HG03558 (cell line): Measurements from ENCODE around the gene KIAA2012.
"Not testable (repeated sequence)": the region's sequence is repeated elsewhere in the genome, so short reads cannot be mapped to it uniquely, and the experiment has no call there.

Experiments used
- ATAC-seq: cut with Tn5 transposase; IDR thresholded peaks from one replicate; pipeline ENCODE4 v1.9.1; 2021; ENCODE audit warnings: moderate number of reproducible peaks; ENCODE audit not compliant: unreplicated experiment; ENCODE audit errors: extremely low read depth

KIAA2012 gene

DNA sequence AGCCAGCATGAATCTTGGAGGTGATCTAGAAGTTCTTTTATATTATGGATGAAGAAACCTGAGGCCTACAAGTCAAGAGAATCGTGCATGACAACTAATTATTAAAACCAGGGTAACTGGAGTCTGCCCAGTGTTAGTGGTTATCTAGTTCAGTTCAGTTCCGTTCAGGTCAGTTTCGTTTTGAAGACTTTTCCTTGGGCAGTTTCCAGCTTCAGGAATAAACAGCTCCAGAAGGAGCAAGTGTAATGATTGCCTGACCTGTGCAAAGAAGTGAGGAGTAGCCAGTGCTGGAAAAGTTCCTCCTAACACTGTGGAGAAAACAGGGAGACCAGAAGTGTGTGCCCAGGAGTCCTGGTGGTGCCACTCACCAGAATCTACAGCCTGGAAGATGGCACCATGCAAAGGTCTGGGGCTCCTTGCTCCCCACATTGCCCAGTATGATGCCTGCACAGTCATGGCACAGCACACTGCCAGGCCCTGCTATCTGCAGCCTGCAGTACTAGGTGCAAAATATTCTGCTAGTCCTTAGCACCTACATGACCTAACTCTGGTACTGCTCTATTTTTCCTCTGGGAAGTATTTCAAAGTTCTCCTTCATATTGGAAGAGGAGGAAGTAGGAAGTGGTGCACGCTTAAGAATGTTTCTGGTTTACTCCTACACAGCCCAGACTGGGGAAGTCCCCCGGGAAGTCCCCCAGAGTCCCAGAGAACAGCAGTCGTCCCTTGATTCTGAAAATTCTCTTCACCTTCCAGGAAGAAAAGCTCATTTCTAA is 99.6 kb downstream of the KIAA2012 start:
- ATAC-seq = no peak

DNA sequence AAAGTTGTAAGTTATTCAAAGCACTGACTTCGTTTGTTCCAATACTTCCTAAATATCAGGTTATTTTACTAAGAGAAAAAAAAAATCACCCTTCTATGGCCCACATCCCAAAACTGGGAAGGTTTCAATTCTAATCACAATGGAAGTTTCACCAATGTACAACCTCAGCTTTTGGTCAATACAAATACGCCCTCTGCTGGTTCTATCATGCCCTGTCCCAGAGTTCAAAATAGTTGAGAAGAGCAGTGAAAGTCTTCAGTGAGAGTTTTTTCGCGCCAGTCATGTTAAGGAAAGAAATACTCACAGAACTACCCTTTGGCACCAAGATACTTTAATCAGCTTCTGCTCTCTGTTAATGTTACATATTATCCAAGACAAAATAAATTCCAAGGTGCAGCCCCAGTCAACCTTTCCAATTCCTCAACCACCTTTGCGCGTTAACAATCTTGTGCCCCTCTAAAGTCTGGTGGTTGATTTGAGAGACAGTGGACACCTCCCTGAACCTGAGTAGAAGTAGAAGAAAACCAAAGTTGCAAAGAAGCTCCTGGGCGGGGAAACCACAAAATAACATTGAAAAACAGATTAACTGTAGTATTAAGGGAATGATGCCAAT is 105.4 kb downstream of the KIAA2012 start:
- ATAC-seq = no peak

DNA sequence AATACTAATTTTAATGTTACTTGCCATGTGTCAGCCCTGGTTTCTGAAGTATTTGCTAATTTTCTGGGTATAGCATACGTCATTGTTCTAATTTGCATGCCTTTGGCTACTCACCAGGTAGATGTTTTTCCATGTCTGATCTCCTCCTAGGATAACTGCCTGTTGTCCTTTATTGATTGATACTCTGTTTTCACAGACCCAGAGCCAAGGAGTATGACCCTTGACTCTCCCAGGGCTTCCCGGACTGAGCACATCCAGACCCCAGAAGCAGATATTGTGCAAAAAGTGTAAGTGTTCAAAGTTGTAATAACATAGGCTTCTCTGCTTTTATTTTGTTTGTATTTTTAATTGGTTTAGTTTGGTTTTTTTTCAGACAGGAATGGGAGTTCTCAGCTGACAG is 111.5 kb downstream of the KIAA2012 start:
- ATAC-seq = no peak

DNA sequence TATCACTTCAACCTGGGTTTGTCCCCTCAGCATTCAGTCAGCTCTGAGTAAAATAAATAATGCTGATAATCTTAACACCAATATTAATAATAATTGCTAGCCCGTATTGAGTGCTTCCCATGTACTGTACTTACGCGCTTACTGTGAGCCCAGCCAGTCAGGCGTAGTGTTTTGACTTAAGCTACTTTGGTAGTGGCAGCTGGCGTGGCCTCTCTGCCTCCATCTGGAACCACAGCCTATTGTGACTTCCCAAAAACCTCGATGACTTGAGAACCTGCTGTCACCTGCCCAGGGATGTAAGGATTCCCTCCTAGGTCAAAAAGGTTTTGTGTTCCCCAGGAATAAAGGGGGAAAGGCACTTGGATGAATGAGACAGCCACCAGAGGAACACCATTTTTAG is 112.1 kb downstream of the KIAA2012 start:
- no peak for ATAC-seq

DNA sequence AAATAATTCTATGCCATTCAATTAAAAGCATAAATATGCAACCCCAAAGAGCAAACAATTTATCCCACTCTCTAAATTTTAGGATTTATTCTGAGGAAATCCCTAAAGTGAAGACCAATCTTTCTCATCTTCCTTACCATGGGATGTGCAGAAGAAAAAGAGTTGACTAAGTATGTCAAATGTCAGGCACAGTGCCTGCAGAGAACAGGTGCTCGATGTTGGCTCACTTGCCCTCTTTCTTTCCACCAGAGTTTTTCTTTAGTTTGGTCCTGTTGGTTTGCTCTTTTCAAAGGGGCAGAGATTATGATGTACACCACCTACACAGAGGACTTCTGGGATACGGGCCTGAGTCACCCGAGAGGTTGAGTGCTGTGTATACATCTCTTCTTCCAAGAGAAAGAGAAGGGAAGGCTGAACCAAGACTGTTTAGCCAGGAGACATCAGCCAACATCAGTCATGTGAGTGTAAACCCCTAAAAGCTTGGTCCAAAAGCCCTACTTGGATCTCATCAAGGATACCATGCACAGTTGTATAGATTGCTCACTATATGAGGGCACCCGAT is 113.7 kb downstream of the KIAA2012 start:
- no peak for ATAC-seq

DNA sequence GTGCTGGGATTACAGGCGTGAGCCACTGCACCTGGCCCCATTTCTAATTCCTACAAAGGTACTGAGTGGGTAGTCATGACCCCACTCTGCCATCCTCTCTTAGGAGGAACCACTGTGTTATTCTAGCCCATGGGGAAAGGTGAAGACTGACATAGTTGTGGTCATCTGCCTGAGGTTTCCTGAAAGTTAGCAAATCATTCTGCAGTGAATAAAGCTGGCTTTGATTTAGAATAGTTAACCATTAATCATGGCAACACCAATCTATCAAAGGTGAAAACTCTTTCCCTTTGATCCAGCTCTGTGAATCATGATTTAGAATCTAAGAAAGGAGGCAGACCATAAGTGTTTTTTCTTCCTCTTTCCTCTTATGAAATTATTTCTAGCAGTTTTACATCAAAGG is 114.5 kb downstream of the KIAA2012 start:
- no peak for ATAC-seq

DNA sequence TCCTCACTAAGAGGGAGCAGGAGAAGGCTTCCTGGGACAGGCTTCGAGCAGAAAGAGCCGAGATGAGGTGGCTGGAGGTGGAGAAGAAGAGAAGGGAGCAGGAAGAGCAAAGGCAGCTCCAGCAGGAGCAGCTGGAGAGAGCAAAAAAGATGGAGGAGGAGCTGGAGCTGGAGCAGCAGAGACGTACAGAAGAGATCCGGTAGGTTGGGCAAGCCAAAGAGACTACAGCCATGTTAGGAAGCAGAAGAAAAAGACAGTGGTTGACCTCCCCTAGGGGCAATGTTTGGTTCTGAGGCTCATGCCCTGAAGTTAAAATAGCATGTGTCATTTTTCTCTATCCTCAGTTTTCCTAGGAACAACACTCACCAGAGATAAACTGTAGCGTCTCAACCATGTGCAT is 120.2 kb downstream of the KIAA2012 start:
- ATAC-seq = no peak

DNA sequence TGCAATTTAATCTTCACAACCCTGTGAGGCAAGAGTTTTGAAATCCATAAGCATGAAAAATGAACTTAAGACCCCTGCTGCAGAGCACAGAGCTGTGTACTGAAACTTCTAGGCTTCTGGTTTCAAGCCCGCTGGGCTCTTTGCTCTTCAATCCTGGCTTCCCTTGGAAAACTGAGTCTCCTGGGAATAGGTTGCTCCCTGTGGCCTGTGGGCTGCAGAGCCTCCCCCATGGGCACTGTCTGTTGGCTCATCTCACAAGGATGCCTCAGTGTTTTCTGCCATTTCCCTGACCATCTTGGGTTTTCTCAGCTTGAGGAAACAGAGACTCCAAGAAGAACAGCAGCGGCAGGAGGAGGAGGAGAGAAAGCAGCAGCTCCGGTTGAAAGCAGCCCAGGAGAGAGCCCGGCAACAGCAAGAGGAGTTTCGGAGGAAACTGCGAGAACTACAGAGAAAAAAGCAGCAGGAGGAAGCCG is 120.9 kb downstream of the KIAA2012 start:
- ATAC-seq = no peak

DNA sequence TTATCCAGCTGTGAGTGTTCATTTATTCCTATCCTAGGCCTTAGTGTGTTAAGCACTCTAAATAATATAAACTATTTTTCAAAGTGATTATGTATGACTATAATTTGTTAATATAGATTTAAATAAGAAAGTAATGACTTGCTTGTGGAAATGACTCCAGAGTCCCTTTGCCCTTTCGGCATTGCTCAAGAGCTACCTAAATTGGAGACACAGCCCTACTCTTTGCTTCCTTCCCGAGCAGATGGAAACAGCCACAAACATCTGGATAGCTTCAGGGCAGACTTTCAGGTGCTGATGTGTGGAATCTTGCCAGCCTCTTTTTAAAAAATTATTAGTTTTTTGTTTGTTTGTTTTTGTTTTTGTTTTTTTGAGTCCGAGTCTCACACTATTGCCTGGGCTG is 121.4 kb downstream of the KIAA2012 start:
- ATAC-seq = no peak

DNA sequence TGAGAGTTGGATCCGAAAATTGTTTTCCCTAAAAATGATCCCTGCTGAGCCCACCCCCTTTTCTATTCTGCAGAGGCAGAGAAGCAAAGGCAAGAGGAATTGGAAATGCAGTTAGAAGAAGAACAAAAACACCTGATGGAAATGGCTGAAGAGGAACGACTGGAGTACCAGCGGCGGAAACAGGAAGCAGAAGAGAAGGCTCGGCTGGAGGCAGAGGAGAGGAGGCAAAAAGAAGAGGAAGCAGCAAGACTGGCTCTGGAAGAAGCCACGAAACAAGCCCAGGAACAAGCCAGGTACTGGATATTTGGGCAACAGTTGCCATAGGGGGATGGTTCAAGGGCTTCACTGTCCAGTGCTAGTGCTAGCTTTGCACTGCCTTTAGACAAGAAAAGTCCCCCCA is 123.7 kb downstream of the KIAA2012 start:
- no peak for ATAC-seq

DNA sequence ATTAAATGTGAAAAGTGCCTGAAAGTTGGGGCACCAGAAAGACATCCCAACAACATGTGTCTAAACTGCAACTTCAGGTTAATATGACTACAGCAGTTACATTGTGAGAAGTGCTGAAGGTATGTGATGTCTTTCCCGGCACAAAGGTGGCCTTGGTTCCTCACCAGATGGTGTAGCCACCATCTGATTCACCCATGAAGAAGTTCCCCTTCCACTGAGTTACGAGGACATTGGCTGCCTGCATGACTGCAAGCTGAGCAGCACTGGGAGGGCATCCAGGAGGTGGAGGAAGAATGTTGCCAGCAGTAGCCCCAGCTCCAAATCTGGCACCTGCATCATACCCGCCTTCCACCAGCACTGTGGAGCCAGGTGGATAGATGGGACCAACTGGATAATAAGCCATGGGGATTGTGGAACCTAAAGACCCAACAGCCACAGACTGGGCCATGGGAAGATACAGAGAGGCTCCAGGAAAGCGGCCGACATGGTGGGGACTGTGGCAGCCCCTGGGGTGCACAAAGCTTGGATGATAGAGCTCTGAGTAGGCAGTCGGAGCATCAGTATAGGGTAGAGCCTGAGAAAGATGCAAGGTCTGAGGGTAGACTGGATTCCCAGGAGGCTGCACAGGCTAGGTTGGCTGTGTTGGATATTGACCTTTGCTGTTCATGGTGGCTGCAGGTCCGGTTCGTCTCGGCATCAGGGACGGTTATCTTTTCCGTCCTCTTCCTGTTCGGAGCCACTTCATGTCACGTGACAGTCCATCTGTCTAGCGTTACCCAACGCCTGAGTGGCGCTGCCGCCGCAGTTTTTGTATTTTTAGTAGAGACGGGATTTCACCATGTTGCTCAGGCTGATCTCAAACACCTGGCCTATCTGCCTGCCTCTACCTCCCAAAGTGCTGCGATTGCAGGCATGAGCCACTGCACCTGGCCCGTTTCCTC is 128.4 kb downstream of the KIAA2012 start:
- ATAC-seq = no peak

DNA sequence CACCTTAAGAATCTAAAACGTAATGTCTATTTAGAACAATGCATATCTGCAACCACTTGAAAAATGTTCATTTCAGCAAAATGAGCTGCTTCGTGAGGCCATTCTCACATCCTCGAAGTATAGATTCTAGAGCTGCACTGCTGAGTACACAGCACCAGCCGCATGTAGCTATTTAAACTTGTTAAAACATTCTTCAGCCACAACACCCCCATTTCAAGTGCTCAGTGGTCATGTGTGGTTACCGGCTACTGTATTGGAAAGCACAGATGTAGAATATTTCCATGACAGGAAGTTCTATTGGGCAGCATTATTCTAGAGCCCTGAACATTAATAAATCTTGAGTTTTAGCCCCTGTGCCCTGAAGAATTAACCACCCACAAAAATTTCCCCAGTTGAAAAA is 130.3 kb downstream of the KIAA2012 start:
- ATAC-seq = no peak

DNA sequence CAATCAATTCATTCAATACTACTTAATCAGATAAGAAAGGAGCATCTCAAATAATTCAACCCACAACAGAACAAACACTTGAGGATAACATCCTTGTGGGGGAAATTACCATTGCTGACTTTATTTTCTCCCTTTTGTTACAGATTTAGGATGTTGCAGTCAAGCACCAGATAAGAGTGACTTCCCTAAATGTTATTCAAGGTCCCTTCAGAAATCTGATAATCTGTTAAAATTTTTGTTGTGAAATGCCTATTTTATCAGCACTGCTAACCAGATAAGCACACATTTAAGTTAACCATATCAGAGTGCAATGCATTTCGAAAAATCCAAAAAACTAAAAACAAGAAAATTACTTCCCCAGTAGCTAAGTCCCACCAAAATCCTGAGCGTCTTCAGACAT is 131.8 kb downstream of the KIAA2012 start:
- ATAC-seq = no peak

DNA sequence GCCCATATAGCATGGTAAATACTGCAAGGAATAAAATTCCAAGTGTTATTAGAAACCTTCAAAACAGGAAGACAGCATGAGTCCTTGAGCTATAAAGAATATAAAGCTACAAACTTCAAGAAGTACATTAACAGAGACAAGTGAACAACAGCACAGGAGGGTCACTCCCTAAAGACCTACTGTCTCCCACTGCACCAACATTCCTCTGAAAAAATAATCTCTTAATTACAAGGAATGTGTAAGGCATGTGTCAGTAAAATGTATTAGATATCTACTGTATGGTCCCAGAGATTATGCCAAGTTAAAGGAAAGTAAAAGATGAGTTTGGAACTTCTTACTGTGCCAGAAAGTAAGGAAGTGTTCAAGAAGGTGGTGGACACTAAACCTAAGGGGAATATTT is 135.5 kb downstream of the KIAA2012 start:
- ATAC-seq = no peak

DNA sequence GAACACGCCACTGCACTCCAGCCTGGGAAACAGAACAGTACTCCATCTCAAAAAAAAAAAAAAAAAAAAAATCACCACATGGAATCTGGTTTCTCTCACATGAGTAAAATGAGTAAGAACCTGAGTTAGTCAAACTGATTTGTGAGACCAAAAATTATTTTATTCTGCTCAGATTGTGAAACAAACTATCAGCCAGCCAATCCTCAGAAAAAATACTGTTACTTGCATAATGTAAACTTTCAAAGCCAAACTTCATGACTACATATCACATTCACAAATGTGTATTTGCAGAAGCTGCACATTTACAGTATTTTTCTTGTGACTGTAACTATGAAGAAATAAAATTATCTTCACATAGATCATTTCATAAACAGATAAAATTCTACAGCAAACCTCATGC is 142.1 kb downstream of the KIAA2012 start:
- ATAC-seq = no peak

DNA sequence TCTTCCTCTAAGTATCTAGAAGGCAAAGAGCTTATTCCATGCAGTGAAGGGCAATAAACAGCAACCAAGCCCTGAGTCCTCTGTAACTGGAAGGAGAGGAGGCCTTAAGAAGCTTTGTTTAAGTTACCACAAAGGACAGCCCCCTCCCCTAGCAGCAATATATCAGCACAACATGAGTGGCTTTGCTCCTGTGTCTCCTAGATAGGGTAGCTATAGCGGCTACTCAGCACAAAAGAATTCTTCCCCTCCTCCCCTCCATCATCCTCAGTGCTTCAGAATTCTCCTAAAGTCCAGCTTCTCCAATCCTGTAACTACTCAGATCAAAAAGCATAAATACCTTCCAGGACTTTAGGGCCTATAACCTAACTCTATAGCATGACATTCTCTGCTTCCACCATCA is 148.8 kb downstream of the KIAA2012 start:
- no peak for ATAC-seq

DNA sequence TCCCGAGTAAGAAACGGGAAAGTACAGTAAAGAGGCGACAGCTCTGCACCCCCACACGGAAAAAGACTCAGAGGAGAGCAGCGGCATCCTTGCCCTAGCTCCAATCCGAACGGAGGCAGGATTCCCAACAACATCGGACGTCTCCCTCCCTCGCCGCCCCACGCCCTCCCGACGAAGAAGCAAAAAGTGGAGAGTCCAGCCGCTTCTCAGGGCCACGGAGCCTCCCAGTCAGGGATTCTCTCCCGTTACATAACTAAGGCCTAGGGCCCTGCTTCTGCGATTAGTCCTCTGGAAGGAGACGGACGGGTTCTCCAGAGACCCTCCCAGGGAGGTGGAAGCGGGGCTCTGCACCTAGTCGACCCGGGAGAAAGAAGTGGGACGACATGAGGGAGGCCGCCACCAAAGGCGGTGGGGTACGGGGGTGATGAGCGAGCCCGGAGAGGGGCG is 164.8 kb downstream of the KIAA2012 start:
- peak; percentile 14 for ATAC-seq

DNA sequence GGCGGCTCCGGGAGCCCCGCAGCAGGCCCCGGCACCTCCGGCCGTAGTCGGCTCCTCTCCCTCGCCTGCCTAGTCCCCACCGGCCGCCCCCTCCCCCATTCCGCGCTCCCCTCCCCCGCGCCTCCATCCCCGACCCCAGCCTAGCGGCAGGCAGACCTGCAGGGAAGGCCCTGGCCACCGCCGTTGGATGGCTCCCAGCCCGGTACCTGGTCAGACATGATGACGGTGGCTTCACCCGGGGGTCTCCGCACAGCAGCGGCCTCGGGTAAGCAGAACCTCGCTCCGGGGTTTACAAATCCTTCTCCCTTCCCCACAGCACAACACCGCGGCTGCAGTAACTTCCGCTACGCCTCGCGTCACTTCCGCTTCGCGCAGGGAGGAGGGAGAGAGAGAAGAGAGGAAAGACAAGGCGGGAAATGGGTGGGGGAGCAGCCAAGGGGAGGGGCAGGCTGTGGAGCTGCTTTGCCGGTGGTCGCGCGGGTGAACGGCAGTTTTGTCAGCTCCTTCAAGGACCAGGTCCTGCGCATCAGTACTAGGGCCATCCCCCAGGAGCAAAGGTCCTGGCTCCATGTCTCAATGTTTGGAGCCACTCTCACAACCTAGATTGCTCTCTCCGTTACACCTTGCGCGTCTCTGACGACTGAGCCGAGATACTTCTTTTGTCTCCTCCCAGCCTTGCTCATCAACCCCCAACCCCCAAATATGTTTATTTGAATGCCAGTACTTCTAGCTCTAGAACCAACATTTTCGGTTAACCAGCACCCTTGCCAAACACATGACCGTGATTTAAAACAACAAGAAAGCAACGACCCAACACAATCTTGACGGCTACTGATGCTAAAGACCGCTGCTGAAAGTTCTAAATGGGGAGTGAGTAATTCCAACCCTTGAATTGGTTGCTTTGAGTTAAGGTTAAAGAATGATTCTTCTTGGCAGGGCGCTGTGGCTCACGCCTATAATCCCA is 165.5 kb downstream of the KIAA2012 start, which contains the start of gene SUMO1:
SUMO1 (minus strand) TSS at position 364 of the 964 bp plus-strand sequence; CDS start at position 218, 146 bp downstream.
- peak; percentile 91 for ATAC-seq

DNA sequence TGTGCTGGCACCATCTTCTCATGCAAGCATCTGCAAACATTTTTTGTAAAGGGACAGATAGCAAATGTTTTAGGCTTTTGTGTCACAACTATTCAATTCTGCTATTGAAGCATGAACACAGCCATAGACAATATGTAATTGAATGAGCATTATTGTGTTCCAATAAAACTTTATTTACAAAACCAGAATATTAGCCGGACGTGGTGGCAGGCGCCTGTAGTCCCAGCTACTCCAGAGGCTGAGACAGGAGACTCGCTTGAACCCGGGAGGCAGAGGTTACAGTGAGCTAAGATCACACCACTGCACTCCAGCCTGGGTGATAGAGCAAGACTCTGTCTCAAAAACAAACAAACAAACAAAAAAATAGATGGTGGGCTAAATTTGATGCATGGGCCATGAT is 174.7 kb downstream of the KIAA2012 start:
- ATAC-seq = not testable (repeated sequence)
